ENCODE measurements around the gene CYRIA.

CYRIA gene

DNA sequence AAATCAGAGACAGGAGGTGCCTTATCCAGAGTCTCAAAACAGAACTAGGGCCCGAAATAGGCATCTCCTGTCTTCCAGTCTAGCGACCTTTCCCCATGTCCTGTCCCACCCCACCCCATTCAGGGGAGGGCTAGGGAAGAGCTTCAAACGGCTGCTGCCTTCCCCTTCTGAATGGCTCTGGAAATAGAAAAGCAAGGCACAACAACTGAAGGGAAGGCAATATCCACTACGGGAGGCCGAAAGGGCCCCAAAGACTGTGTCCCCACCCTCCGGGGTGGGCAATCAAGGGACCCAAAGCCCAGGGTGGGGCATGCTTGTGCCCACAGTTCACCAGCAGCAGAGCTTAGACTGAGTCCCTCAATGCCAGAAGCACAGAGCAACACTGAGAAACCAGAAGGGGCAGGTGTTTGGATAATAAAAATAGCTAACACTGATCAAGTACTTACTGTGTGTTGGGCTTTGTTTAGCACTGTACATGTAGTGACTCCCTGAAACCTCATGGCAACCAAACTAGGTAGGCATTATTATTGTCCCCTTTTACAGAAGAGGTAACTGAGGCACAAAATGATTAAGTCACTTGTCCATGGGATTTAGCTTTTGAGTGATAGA is 38.5 kb downstream of the CYRIA start:
- DNase-seq, result no peak

GRCh38 chr2:16626497-16626896 is 39.1 kb downstream of the CYRIA start:
- no peak for DNase-seq

GRCh38 chr2:16625759-16626158 is 39.9 kb downstream of the CYRIA start:
- DNase-seq, result no peak

GRCh38 chr2:16625201-16625729 is 40.4 kb downstream of the CYRIA start:
- no peak for DNase-seq

GRCh38 chr2:16624436-16624780 is 41.2 kb downstream of the CYRIA start:
- no peak for DNase-seq

DNA sequence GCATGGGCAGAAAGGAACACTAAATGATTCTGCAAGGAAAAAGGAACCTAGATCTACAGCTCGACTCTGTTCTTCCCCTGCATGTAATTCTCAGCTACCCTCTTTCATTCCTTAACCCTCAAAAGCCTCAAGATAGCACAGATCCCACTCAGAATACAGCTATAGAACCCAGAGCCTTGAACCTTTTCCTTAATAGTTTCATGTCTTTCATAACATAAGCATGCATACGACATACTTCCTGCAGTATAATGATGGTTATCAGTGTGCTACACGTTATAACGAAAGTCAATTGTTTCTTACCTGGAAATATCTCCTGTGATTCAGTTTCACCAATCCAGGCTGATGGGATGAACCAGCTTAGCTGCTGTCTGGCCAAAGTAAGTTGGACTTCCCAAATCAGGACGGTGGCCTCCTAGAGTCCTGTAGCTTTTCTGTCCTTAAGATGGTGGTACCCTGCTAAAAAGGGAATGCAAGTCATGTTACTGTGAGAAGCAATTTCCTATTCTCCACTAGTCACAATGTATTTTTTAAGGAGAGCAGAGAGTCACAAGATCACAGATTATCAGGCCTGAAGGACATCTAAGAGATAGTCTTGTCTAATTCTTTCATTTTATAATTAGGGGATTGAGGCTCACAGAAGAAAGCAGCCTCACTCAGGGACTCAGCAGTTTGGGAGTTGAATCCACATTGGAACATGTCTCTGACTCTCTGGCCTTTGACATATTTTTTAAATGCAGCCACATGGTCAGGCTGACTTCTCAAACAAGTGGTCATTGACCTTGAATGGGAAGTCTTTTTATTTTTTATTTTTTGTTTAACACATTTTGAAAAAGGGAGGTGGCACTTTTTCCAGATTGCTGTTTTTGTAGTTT is 41.8 kb downstream of the CYRIA start:
- DNase-seq, result no peak

DNA sequence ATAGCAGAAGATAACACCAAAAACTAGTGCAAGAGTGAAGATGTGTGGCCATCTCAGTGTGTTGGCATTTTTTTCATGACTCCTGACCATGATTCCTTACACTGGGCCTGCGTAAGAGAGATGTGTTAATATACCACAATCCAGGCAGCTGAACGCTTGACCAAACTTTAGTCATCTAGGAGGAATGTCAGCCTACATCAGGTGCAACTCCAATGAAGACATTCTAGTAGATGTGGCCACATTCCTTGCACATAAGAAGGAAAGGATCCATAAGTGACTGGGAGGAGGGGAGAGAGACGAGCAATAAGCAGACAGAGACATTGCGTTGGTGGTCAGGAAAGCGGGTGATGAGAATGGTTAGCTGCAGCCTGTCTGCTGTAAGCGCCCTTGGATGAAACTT is 42.6 kb downstream of the CYRIA start:
- DNase-seq, result no peak

DNA sequence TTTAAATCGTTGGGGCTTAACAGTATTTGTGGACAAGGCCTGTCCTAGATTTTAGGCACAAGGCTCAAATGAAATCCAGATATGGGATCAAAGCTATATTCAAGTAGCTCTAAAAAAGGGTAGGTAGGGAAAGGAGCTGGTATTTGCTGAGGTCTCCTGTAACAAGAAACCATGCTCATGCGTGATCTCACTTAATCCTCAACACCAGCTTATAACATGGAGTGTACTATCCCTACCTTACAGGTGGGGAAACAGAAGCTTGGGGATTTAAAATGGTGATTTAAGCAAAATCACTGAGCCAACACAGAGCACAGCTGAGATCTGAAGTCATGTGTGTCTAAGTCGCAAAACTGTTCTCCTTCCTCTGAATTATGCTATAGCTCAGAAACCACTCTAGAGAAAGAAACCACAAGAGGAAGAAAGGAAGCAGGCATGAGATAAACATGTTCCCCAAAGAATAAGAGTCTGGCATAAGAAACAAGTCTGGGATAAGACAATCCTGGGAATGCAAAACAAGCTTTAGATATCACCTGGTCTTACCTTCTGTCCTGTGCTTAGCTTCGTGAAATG is 43.1 kb downstream of the CYRIA start:
- no peak for DNase-seq

GRCh38 chr2:16621316-16621715 is 44.3 kb downstream of the CYRIA start:
- no peak for DNase-seq

- no peak for DNase-seq
Observed at GRCh38 chr2:16620590-16620989, 45.0 kb downstream of the CYRIA start.

GRCh38 chr2:16619576-16620245 is 45.9 kb downstream of the CYRIA start:
- no peak for DNase-seq

DNA sequence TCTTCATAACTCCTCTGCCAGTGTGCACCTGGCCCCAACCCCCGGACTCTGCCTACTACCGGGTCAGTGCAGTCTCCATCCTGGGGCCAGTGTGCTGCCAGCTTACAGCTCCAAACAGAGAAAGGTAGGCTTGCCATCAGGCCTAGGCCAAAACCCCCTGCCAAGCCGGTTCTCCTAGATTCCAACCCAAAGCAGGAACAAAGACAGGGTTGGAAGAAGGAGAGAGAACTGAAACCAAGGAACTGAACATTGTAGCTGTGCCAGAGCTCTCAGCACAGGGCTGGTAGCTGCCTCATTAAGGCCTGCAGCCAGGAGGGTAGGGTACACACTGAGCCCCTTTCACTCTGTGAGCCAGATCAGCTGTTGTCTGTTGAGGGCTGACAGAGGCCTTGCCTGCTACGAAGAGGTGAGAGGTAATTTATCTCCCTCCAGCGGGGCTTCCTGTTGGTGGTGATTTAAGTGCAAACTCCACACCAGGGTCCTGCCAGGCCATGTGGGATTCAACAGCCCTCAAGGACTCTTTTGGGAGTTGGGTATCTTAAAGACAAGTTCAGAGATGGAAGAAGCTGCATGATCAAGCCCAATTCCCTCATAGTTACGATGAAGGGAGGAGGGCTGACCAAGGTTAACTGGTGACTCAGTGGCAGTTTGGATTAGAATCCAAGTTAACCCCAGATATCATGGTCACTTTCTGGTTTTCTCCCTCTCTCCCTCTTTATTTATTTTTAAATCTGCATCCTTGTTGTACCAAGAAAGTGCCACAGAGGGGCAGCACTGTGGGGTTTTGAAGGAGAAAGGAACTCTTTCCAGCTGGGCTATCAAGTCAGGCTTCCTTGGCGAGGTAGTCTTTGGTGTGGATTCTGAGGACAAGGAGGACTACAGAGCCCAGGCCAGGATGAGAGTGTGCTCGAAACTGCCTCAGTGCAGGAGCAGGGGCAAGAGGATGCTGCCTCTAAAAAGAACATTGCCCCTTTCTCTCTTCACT is 48.1 kb downstream of the CYRIA start:
- no peak for DNase-seq
